ENCODE data around the gene PDZD7. TPM values are rescaled to one million over a fixed set of nuclear protein-coding genes. Genes with fewer than 3 reads are reported as not detected.

PDZD7 gene
- total RNA-seq, 1 experiment from 2014 or later, result 6.1 TPM

- ATAC-seq, result no peak
- H4K20me1 ChIP-seq (ENCODE audit: insufficient read depth), result no peaks in the 10 kb centered on the region
- H3K4me1 ChIP-seq (ENCODE audit: control insufficient read depth in 1 of 2, insufficient read depth in 2 of 2, low read length in 2 of 2), result peaks cover 26 to 33% of the 10 kb centered on the region in 2 experiments
- H3K4me2 ChIP-seq (ENCODE audit: low read length), result peak overlapping the region; percentile 82
- ChIA-PET RAD21 (ENCODE audit: low non-redundant PET in 1 of 2, low total read pairs in 2 of 2, uncharacterized antibody in 2 of 2, unreplicated experiment in 2 of 2) (interaction anchor here (0.6 to 3.3 kb wide), 6 partner anchors 8 to 100 kb away, joined by 3 to 23 read pairs (median 6); no protein-coding TSS in a partner anchor), POLR2A (interaction anchor here (0.9 to 2.5 kb wide), 12 partner anchors 7 to 100 kb away, joined by 3 to 33 read pairs (median 6); partner anchors contain the start of genes KAZALD1, PDZD7 and SFXN3), CTCF (interaction anchor here (0.7 to 5.4 kb wide), 20 partner anchors 10 to 172 kb away, joined by 3 to 118 read pairs (median 12); partner anchors contain the start of genes KAZALD1, PDZD7 and SFXN3)
- no peak for TF ChIP-seq CEBPB (IDR thresholded peaks at IDR 0.05; ENCODE audit: low read depth)
- TF ChIP-seq SIN3A (IDR thresholded peaks at IDR 0.05; ENCODE audit: low read depth), result no peak
- TF ChIP-seq, protein P1, sequence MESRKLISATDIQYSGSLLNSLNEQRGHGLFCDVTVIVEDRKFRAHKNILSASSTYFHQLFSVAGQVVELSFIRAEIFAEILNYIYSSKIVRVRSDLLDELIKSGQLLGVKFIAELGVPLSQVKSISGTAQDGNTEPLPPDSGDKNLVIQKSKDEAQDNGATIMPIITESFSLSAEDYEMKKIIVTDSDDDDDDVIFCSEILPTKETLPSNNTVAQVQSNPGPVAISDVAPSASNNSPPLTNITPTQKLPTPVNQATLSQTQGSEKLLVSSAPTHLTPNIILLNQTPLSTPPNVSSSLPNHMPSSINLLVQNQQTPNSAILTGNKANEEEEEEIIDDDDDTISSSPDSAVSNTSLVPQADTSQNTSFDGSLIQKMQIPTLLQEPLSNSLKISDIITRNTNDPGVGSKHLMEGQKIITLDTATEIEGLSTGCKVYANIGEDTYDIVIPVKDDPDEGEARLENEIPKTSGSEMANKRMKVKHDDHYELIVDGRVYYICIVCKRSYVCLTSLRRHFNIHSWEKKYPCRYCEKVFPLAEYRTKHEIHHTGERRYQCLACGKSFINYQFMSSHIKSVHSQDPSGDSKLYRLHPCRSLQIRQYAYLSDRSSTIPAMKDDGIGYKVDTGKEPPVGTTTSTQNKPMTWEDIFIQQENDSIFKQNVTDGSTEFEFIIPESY (IDR thresholded peaks at IDR 0.05; ENCODE audit: extremely low read depth, insufficient replicate concordance, low read length), result no peak
- TF ChIP-seq, protein P2, sequence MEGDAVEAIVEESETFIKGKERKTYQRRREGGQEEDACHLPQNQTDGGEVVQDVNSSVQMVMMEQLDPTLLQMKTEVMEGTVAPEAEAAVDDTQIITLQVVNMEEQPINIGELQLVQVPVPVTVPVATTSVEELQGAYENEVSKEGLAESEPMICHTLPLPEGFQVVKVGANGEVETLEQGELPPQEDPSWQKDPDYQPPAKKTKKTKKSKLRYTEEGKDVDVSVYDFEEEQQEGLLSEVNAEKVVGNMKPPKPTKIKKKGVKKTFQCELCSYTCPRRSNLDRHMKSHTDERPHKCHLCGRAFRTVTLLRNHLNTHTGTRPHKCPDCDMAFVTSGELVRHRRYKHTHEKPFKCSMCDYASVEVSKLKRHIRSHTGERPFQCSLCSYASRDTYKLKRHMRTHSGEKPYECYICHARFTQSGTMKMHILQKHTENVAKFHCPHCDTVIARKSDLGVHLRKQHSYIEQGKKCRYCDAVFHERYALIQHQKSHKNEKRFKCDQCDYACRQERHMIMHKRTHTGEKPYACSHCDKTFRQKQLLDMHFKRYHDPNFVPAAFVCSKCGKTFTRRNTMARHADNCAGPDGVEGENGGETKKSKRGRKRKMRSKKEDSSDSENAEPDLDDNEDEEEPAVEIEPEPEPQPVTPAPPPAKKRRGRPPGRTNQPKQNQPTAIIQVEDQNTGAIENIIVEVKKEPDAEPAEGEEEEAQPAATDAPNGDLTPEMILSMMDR (IDR thresholded peaks at IDR 0.05 in 2 of 3, conservative IDR thresholded peaks at IDR 0.05 in 1 of 3; ENCODE audit: borderline replicate concordance in 1 of 3, insufficient read depth in 1 of 3, low read depth in 2 of 3, low read length in 2 of 3), result no peak
- TF ChIP-seq YY1 (IDR thresholded peaks at IDR 0.05; ENCODE audit: extremely low read depth, insufficient replicate concordance, low read depth, low read length), result no peak
- no peak for TF ChIP-seq RAD21 (IDR thresholded peaks at IDR 0.05; ENCODE audit: low read depth)
- TF ChIP-seq ZFX (IDR thresholded peaks at IDR 0.05), result no peak
- no peak for TF ChIP-seq ZNF274 (IDR thresholded peaks at IDR 0.05; ENCODE audit: low read depth, low read length)
- intact Hi-C loops (cut with micrococcal nuclease), result loop anchor here (2.0 kb wide), 1 partner anchor 19 kb away; the partner anchor contains the start of gene KAZALD1
- no peaks in the 10 kb centered on the region for H3K27me3 ChIP-seq (ENCODE audit: insufficient read depth, low read length)
- H2AFZ ChIP-seq (ENCODE audit: low read depth, low read length, poor library complexity, severe bottlenecking), result no peak overlapping the region
- DNase-seq (ENCODE audit: low read depth, low spot score), result no peak
- no TSS peak for BruUV-seq (replicated peaks)
- H3K4me3 ChIP-seq (replicated peaks in 1 of 2; ENCODE audit: low read depth in 1 of 2, low read length in 2 of 2), result peak overlapping the region; percentile 55 to 59
- H3K27ac ChIP-seq (ENCODE audit: low read depth, low read length), result peak overlapping the region; percentile 84
- H3K79me2 ChIP-seq (ENCODE audit: insufficient read depth, low read length), result peaks cover 15% of the 10 kb centered on the region; the same call in 1 of the 2 replicates
- peak overlapping the region; percentile 77 for H3K9ac ChIP-seq (ENCODE audit: low read length)
- no peaks in the 10 kb centered on the region for H3K9me2 ChIP-seq (ENCODE audit: insufficient read depth)
- peaks cover 3 to 17% of the 10 kb centered on the region in 2 experiments; a peak in 2 of 4 replicates for H3K36me3 ChIP-seq (ENCODE audit: control insufficient read depth in 1 of 2, insufficient read depth in 2 of 2, low read length in 2 of 2)
- no peaks in the 10 kb centered on the region for H3K9me3 ChIP-seq (ENCODE audit: control insufficient read depth in 1 of 2, insufficient read depth in 1 of 2, low read depth in 1 of 2, low read length in 2 of 2)
These were observed 11.2 kb upstream of the PDZD7 start for GRCh38 chr10:101042118-101042517.
